ENCODE measurements around the gene ZNF888. TPM values are rescaled to one million over a fixed set of nuclear protein-coding genes. Genes with fewer than 3 reads are reported as not detected.
"Not testable (repeated sequence)": the region's sequence is repeated elsewhere in the genome, so short reads cannot be mapped to it uniquely, and the experiment has no call there.

ZNF888 gene
- total RNA-seq, 1 experiment from 2014 or later, result 10.5 TPM

DNA sequence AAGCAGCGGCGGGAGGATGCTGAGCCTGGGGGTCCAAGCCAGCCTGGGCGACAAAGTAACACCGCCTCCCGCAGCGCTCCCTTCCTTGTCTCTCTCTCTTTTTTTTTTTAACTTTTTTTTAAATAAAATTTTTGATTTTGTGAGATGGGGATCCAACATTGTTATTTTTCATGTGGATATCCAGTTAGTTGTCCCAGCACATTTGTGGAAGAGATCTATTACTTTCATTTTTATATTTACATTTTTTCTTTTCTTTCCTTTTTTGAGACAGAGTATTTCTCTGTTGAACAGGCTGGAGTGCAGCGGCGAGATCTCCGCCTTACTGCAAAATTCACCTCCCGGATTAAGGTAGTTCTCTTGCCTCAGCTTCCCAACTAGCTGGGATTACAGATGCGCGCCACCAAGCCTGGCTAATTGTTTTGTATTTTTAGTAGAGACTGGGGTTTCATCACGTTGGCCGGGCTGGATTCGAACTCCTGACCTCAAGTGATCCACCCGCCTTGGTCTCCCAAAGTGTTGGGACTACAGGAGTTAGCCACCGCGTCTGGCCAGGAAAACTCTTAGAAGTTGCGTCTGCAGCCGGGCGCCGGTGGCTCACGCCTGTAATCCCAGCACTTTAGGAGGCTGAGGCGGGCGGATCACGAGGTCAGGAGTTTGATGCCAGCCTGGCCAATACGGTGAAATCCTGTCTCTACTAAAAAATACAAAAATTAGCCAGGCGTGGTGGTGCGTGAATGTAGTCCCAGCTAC lies 20.1 kb upstream of the ZNF888 start:
- Histone ChIP-seq H3K4me1 (ENCODE audit: low read length) (peaks cover 12% of the 10 kb centered on the region), H3K36me3 (ENCODE audit: insufficient read depth, low read length) (no peaks in the 10 kb centered on the region), H3K27me3 (ENCODE audit: low read length) (no peaks in the 10 kb centered on the region), H3K9ac (ENCODE audit: low read length) (peak overlapping the region; percentile 78), H3K27ac (ENCODE audit: low read length) (no peak overlapping the region), H3K9me2 (replicated peaks; ENCODE audit: insufficient read depth, low read length) (no peaks in the 10 kb centered on the region), H3K79me2 (ENCODE audit: low read length) (peaks cover 41% of the 10 kb centered on the region), H3K9me3 (ENCODE audit: low read length) (peaks cover 4% of the 10 kb centered on the region), H3K4me2 (ENCODE audit: low read depth, low read length, poor library complexity, severe bottlenecking) (peak overlapping the region; percentile 97), H3K4me3 (ENCODE audit: low read length) (peak overlapping the region; percentile 80), H4K20me1 (ENCODE audit: insufficient read depth, low read depth, low read length) (no peaks in the 10 kb centered on the region), H2AFZ (ENCODE audit: low read length) (peak overlapping the region; percentile 100)
- DNase-seq, result no peak

DNA sequence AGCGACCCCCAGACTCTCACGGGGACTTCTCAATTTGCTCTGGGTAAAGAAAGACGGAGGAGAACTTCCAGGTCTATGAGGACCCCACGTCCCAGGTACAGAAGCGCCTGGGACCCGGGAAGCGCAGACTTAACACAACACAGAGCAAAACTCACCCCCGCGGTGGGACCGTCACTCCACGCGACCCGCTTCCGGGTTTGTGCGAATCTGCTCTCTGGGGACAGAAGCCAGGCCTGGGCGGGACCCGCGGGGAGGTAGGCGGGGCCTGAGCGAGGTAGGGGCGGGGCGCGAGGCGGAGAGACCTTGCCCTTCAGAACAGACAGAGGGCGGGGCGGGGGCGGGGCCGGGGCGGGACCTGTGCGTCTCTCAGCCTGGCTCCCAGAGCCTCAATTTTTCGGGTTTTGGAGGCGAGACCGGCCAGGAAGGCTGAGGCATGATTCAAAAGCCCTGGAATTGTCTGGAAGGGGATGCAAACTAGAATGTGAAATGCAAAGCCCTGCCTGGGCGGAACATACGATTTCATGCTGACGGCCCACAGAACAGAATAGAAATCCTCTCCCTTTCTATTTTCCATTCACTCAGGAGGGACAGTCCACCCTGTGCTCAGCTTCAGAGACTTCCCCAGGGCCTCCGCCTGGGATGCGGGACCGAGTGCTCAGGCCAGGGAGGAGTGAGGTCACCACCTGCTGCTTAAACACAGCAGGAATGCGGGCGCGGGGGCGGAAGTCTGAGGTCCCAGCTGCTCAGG lies 19.3 kb upstream of the ZNF888 start:
- H3K79me2 ChIP-seq (ENCODE audit: low read length), result peaks cover 48% of the 10 kb centered on the region
- H3K4me2 ChIP-seq (ENCODE audit: low read depth, low read length, poor library complexity, severe bottlenecking), result peak overlapping the region; percentile 97
- DNase-seq, result peak; percentile 99
- H3K27me3 ChIP-seq (ENCODE audit: low read length), result no peaks in the 10 kb centered on the region
- peak overlapping the region; percentile 57 for H3K27ac ChIP-seq (ENCODE audit: low read length)
- H3K9me2 ChIP-seq (replicated peaks; ENCODE audit: insufficient read depth, low read length), result no peaks in the 10 kb centered on the region
- H3K4me3 ChIP-seq (ENCODE audit: low read length), result peak overlapping the region; percentile 92
- H3K4me1 ChIP-seq (ENCODE audit: low read length), result peaks cover 12% of the 10 kb centered on the region
- peak overlapping the region; percentile 100 for H2AFZ ChIP-seq (ENCODE audit: low read length)
- no peaks in the 10 kb centered on the region for H3K36me3 ChIP-seq (ENCODE audit: insufficient read depth, low read length)
- H3K9ac ChIP-seq (ENCODE audit: low read length), result peak overlapping the region; percentile 85
- no peaks in the 10 kb centered on the region for H4K20me1 ChIP-seq (ENCODE audit: insufficient read depth, low read depth, low read length)
- H3K9me3 ChIP-seq (ENCODE audit: low read length), result no peaks in the 10 kb centered on the region

DNA sequence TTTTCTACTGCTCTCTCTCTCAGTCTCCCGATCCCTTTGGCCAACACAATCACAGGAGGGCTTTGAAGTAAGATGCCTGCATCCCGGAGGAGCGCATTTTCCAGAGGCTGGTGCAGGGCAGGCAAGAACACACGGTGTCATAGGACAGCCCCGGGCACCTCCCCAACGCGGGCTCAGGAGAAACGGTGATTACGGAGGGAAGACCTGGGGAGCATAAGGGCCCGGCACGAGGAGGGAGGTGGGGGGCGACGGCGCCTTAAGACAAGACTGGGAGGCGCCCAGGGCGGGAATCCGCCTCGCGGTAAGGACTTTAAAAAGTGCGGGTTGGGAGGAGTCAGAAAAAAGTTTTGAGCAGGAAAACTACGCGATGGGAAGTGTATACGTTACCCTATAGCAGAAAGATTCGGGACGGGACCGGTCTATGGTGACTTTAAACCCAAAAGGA lies 18.7 kb upstream of the ZNF888 start:
- no peaks in the 10 kb centered on the region for H3K27me3 ChIP-seq (ENCODE audit: low read length)
- H4K20me1 ChIP-seq (ENCODE audit: insufficient read depth, low read depth, low read length), result no peaks in the 10 kb centered on the region
- peak overlapping the region; percentile 57 for H3K27ac ChIP-seq (ENCODE audit: low read length)
- no peaks in the 10 kb centered on the region for H3K9me2 ChIP-seq (replicated peaks; ENCODE audit: insufficient read depth, low read length)
- DNase-seq, result peak; percentile 81
- H3K4me2 ChIP-seq (ENCODE audit: low read depth, low read length, poor library complexity, severe bottlenecking), result peak overlapping the region; percentile 89
- peaks cover 14% of the 10 kb centered on the region for H3K4me1 ChIP-seq (ENCODE audit: low read length)
- H3K4me3 ChIP-seq (ENCODE audit: low read length), result peak overlapping the region; percentile 92
- peak overlapping the region; percentile 53 for H2AFZ ChIP-seq (ENCODE audit: low read length)
- no peaks in the 10 kb centered on the region for H3K9me3 ChIP-seq (ENCODE audit: low read length)
- H3K36me3 ChIP-seq (ENCODE audit: insufficient read depth, low read length), result peaks cover 3% of the 10 kb centered on the region; the same call in 1 of the 2 replicates
- peaks cover 54% of the 10 kb centered on the region for H3K79me2 ChIP-seq (ENCODE audit: low read length)
- peak overlapping the region; percentile 85 for H3K9ac ChIP-seq (ENCODE audit: low read length)

DNA sequence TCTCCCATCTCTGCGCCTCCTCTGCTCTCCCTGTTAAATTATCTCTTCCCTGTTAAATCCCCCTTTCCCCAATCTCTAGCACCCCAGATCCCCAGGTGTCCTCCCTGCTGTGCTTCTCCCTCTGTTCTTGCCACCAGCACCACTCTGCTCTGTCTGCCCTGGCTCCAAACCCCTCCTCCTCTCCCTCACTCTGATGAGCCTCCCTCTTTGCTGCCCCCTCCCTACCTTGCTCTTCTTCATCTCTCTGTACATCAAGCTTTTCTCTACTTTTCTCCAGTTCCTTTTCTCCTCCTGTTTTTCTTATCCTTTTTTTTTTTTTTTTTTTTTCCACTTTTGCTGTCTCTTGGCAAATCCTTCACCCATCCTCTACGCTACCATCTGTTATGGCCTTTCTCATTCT lies 18.3 kb upstream of the ZNF888 start:
- peak overlapping the region; percentile 85 for H3K9ac ChIP-seq (ENCODE audit: low read length)
- peak; percentile 60 for DNase-seq
- not testable (repeated sequence) for H3K9me2 ChIP-seq (replicated peaks; ENCODE audit: insufficient read depth, low read length); H3K36me3 ChIP-seq (ENCODE audit: insufficient read depth, low read length); H3K9me3 ChIP-seq (ENCODE audit: low read length); H3K27me3 ChIP-seq (ENCODE audit: low read length); H4K20me1 ChIP-seq (ENCODE audit: insufficient read depth, low read depth, low read length)
- peak overlapping the region; percentile 92 for H3K4me3 ChIP-seq (ENCODE audit: low read length)
- H3K4me2 ChIP-seq (ENCODE audit: low read depth, low read length, poor library complexity, severe bottlenecking), result peak overlapping the region; percentile 89
- peaks cover 59% of the 10 kb centered on the region for H3K79me2 ChIP-seq (ENCODE audit: low read length)
- H2AFZ ChIP-seq (ENCODE audit: low read length), result peak overlapping the region; percentile 53; the same call in 1 of the 2 replicates
- peak overlapping the region; percentile 57 for H3K27ac ChIP-seq (ENCODE audit: low read length)
- H3K4me1 ChIP-seq (ENCODE audit: low read length), result peaks cover 19% of the 10 kb centered on the region

DNA sequence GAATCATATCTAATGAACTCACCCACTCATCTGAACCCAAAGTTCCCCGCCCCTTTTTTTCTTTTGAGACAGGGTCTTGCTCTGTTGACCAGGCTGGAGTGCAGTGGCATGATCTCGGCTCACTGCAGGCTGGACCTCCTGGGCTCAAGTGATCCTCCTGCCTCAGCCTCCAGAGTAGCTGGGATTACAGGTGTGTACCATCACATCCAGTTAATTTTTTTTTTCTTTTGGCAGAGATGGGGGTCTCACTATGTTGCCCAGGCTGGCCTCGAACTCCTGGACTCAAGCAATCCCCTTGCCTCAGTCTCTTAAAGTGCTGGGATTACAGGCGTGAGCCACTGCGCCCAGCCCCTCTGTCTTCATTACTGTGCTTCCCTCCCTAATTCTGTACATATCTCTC lies 17.7 kb upstream of the ZNF888 start:
- not testable (repeated sequence) for H2AFZ ChIP-seq (ENCODE audit: low read length); H3K9me3 ChIP-seq (ENCODE audit: low read length); H3K27me3 ChIP-seq (ENCODE audit: low read length); H3K27ac ChIP-seq (ENCODE audit: low read length); H3K9ac ChIP-seq (ENCODE audit: low read length); H3K9me2 ChIP-seq (replicated peaks; ENCODE audit: insufficient read depth, low read length); H3K36me3 ChIP-seq (ENCODE audit: insufficient read depth, low read length); H4K20me1 ChIP-seq (ENCODE audit: insufficient read depth, low read depth, low read length); DNase-seq
- Histone ChIP-seq H3K4me3 (ENCODE audit: low read length) (peak overlapping the region; percentile 92; the same call in 1 of the 2 replicates), H3K4me2 (ENCODE audit: low read depth, low read length, poor library complexity, severe bottlenecking) (peak overlapping the region; percentile 89), H3K4me1 (ENCODE audit: low read length) (peaks cover 22% of the 10 kb centered on the region), H3K79me2 (ENCODE audit: low read length) (peaks cover 65% of the 10 kb centered on the region)

DNA sequence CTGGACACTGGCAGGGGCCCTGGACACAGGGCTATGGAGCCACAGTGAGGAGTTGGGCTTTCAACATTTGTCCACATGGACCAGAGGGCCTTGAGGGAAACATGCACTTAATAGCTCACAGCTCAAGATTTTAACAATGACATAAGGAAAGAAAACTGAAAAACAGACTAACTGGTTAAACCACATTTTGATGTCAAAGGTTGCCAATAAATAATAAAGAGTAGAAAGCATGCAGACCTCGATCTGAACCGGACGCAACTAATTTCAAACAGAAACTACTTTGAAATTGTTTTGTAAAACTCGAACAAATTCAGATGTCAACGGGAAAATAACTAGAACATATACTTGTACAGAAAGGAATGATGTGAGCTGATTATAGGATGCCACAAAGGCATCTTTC lies 15.5 kb upstream of the ZNF888 start:
- H3K4me1 ChIP-seq (ENCODE audit: low read length), result peaks cover 22% of the 10 kb centered on the region
- no peaks in the 10 kb centered on the region for H4K20me1 ChIP-seq (ENCODE audit: insufficient read depth, low read depth, low read length)
- H2AFZ ChIP-seq (ENCODE audit: low read length), result no peak overlapping the region
- no peak for DNase-seq
- peaks cover 86% of the 10 kb centered on the region for H3K79me2 ChIP-seq (ENCODE audit: low read length)
- H3K27ac ChIP-seq (ENCODE audit: low read length), result no peak overlapping the region
- no peaks in the 10 kb centered on the region for H3K9me3 ChIP-seq (ENCODE audit: low read length)
- H3K9me2 ChIP-seq (replicated peaks; ENCODE audit: insufficient read depth, low read length), result no peaks in the 10 kb centered on the region
- peaks cover 19% of the 10 kb centered on the region for H3K36me3 ChIP-seq (ENCODE audit: insufficient read depth, low read length)
- no peak overlapping the region for H3K4me2 ChIP-seq (ENCODE audit: low read depth, low read length, poor library complexity, severe bottlenecking)
- no peak overlapping the region for H3K4me3 ChIP-seq (ENCODE audit: low read length)
- no peaks in the 10 kb centered on the region for H3K27me3 ChIP-seq (ENCODE audit: low read length)
- no peak overlapping the region for H3K9ac ChIP-seq (ENCODE audit: low read length)

DNA sequence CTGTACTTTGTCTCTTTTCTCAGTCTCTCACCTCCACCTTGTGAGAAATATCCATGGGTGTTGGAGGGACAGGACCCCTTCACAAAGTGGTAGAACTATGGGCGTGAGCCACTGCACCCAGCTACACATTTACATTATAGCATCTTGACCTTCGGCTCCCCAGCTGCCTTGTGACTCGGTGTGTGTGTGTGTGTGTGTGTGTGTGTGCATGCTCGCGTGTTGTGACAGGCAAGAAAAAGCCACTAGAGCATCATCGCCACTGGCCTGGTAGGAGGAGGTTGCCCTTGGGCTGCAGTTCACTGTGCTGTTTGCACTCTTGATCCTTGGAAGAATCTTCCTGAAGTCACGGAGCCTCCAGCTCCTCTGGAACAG lies 13.7 kb upstream of the ZNF888 start:
- Histone ChIP-seq H3K27me3 (ENCODE audit: low read length) (no peaks in the 10 kb centered on the region), H2AFZ (ENCODE audit: low read length) (no peak overlapping the region), H3K9me2 (replicated peaks; ENCODE audit: insufficient read depth, low read length) (no peaks in the 10 kb centered on the region), H3K79me2 (ENCODE audit: low read length) (peaks cover 98% of the 10 kb centered on the region), H3K9me3 (ENCODE audit: low read length) (no peaks in the 10 kb centered on the region), H3K4me1 (ENCODE audit: low read length) (peaks cover 18% of the 10 kb centered on the region), H3K36me3 (ENCODE audit: insufficient read depth, low read length) (peaks cover 19% of the 10 kb centered on the region), H3K4me3 (ENCODE audit: low read length) (no peak overlapping the region), H3K4me2 (ENCODE audit: low read depth, low read length, poor library complexity, severe bottlenecking) (no peak overlapping the region), H3K9ac (ENCODE audit: low read length) (no peak overlapping the region), H3K27ac (ENCODE audit: low read length) (no peak overlapping the region), H4K20me1 (ENCODE audit: insufficient read depth, low read depth, low read length) (no peaks in the 10 kb centered on the region)
- DNase-seq, result no peak

DNA sequence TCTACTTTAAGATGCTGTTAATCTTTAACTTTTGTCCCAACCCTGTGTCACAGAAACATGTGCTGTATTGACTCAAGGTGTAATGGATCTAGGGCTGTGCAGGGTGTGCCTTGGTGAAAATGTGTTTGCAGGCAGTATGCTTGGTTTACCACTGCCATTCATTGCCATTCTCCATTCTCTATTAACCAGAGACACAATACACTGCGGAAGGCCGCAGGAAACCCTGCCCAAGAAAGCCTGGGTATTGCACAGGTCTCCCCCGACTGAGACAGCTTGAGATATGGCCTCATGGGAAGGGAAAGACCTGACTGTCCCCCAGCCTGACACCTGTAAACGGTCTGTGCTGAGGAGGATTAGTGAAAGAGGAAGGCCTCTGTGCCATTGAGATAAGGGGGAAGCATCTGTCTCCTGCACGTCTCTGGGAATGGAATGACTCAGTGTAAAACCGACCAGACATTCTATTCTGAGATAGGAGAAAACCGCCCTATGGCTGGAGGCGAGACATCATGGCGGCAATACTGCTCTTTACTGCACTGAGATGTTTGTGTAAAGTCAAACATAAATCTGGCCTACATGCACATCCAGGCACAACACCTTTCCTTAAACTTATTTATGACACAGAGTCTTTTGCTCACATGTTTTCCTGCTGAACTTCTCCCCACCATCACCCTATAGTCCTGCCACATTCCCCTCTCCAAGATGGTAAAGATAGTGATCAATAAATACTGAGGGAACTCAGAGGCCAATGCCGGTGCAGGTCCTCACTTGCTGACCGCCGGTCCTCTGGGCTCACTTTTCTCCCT lies 13.1 kb upstream of the ZNF888 start:
- H3K4me1 ChIP-seq (ENCODE audit: low read length), result peaks cover 16% of the 10 kb centered on the region
- no peak for DNase-seq
- no peak overlapping the region for H2AFZ ChIP-seq (ENCODE audit: low read length)
- peaks cover 97% of the 10 kb centered on the region for H3K79me2 ChIP-seq (ENCODE audit: low read length)
- H4K20me1 ChIP-seq (ENCODE audit: insufficient read depth, low read depth, low read length), result no peaks in the 10 kb centered on the region
- no peak overlapping the region for H3K27ac ChIP-seq (ENCODE audit: low read length)
- no peaks in the 10 kb centered on the region for H3K9me2 ChIP-seq (replicated peaks; ENCODE audit: insufficient read depth, low read length)
- no peaks in the 10 kb centered on the region for H3K27me3 ChIP-seq (ENCODE audit: low read length)
- no peak overlapping the region for H3K4me2 ChIP-seq (ENCODE audit: low read depth, low read length, poor library complexity, severe bottlenecking)
- no peak overlapping the region for H3K4me3 ChIP-seq (ENCODE audit: low read length)
- no peaks in the 10 kb centered on the region for H3K9me3 ChIP-seq (ENCODE audit: low read length)
- H3K36me3 ChIP-seq (ENCODE audit: insufficient read depth, low read length), result peaks cover 19% of the 10 kb centered on the region
- H3K9ac ChIP-seq (ENCODE audit: low read length), result no peak overlapping the region
